Measurements from ENCODE around the gene CNTNAP1. TPM values are rescaled to one million over a fixed set of nuclear protein-coding genes. Genes with fewer than 3 reads are reported as not detected.

CNTNAP1 gene
- total RNA-seq, 2 donors from 2014 or later, result 0.61 to 2.8 TPM

DNA sequence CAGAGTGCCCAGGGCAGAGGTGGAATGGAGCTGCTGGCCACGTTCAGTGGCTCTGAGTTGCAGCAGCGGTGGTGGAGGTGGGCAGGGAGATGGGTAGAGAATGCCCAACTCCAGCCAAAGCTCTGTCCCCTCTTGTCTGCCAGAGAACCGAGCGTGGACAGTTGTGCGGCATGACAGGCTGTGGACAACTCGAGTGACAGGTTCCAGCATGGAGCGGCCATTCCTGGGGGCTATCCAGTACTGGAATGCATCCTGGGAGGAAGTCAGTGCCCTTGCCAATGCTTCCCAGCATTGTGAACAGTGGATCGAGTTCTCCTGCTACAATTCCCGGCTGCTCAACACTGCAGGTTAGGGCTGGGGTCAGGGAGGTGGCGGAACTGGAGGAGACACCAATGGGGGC is 8.3 kb downstream of the CNTNAP1 start:
- no peaks in the 10 kb centered on the region for H3K9me3 Mint-ChIP-seq
- no peak for ATAC-seq (replicated peaks)
- H3K4me1 Mint-ChIP-seq, result no peaks in the 10 kb centered on the region
- H3K36me3 Mint-ChIP-seq (ENCODE audit: low read depth), result no peaks in the 10 kb centered on the region
- H3K27me3 Mint-ChIP-seq, result no peaks in the 10 kb centered on the region
- no peak overlapping the region for H3K27ac Mint-ChIP-seq
- no peak overlapping the region for H3K4me3 Mint-ChIP-seq

DNA sequence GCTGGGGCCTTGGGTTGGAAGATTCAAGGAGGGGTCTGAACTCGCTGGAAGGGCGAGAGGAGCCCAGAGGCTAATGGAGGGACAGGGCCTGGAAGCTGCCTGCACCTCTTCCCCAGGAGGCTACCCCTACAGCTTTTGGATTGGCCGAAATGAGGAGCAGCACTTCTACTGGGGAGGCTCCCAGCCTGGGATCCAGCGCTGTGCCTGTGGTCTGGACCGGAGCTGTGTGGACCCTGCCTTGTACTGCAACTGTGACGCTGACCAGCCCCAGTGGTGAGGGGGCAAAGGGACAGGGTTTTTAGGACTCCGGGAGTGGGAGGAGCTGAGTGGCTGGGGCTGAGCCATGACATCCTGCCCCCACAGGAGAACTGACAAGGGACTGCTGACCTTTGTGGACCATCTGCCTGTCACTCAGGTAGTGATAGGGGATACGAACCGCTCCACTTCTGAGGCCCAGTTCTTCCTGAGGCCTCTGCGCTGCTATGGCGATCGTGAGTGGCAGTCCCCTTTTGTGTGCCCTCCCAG is 8.8 kb downstream of the CNTNAP1 start:
- no peak overlapping the region for H3K4me3 Mint-ChIP-seq
- no peak for ATAC-seq (replicated peaks)

DNA sequence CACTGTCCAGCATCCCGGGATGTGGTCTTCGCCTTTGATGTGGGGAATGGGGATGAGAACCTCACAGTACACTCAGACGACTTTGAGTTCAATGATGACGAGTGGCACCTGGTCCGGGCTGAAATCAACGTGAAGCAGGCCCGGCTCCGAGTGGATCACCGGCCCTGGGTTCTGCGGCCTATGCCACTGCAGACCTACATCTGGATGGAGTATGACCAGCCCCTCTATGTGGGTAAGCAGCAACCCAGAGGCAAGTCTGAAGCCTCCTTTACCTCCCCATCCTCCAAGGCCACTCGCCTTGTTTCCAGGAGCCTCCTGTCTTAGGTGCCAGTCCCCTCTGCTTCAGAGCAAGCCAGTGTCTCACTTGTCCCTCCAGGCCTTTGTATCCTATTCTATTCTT is 10.2 kb downstream of the CNTNAP1 start:
- ATAC-seq (replicated peaks), result no peak
- no peak overlapping the region for H3K27ac Mint-ChIP-seq
- H3K9me3 Mint-ChIP-seq, result no peaks in the 10 kb centered on the region
- no peaks in the 10 kb centered on the region for H3K27me3 Mint-ChIP-seq
- peaks cover 7% of the 10 kb centered on the region for H3K36me3 Mint-ChIP-seq (ENCODE audit: low read depth)
- H3K4me1 Mint-ChIP-seq, result no peaks in the 10 kb centered on the region
- H3K4me3 Mint-ChIP-seq, result no peak overlapping the region

More for the DNA sequence above, 8.8 kb downstream of the CNTNAP1 start:
- Mint-ChIP-seq H3K4me1 (no peaks in the 10 kb centered on the region), H3K27ac (no peak overlapping the region), H3K36me3 (ENCODE audit: low read depth) (peaks cover 4% of the 10 kb centered on the region), H3K9me3 (no peaks in the 10 kb centered on the region), H3K27me3 (no peaks in the 10 kb centered on the region)

DNA sequence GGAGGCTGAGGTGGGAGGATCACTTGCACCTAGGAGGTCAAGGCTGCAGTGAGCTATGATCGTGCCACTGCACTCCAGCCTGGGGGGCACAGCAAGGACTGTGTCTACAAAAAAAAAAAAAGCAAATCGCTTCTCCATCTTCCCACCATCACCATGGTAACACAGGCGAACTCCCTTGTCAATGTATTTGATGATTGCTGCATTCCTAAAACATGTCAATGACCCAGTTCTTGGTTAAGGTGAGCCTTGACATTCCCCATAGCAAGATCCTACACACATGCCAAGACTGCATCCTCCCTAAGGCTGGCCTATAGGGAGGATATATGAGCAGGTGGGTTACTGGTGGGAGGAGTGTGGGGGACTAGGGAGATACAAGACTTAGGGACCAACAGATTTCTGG is 12.2 kb downstream of the CNTNAP1 start:
- Mint-ChIP-seq H3K27me3 (no peaks in the 10 kb centered on the region), H3K36me3 (ENCODE audit: low read depth) (peaks cover 16% of the 10 kb centered on the region), H3K4me3 (no peak overlapping the region), H3K9me3 (no peaks in the 10 kb centered on the region), H3K27ac (no peak overlapping the region), H3K4me1 (no peaks in the 10 kb centered on the region)
- no peak for ATAC-seq (replicated peaks)

DNA sequence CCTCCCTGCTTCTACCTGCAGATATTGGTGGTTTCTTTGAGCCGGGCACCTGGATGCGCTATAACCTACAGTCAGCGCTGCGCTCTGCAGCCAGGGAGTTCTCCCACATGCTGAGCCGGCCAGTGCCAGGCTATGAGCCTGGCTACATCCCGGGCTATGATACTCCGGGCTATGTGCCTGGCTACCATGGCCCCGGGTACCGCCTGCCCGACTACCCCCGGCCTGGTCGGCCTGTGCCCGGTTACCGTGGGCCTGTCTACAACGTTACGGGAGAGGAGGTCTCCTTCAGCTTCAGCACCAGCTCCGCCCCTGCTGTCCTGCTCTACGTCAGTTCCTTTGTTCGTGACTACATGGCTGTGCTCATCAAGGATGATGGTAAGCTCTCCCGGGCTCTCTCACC is 13.2 kb downstream of the CNTNAP1 start:
- Mint-ChIP-seq H3K4me3 (no peak overlapping the region), H3K4me1 (no peaks in the 10 kb centered on the region), H3K36me3 (ENCODE audit: low read depth) (peaks cover 24% of the 10 kb centered on the region), H3K27me3 (no peaks in the 10 kb centered on the region), H3K27ac (no peak overlapping the region), H3K9me3 (no peaks in the 10 kb centered on the region)
- no peak for ATAC-seq (replicated peaks)

DNA sequence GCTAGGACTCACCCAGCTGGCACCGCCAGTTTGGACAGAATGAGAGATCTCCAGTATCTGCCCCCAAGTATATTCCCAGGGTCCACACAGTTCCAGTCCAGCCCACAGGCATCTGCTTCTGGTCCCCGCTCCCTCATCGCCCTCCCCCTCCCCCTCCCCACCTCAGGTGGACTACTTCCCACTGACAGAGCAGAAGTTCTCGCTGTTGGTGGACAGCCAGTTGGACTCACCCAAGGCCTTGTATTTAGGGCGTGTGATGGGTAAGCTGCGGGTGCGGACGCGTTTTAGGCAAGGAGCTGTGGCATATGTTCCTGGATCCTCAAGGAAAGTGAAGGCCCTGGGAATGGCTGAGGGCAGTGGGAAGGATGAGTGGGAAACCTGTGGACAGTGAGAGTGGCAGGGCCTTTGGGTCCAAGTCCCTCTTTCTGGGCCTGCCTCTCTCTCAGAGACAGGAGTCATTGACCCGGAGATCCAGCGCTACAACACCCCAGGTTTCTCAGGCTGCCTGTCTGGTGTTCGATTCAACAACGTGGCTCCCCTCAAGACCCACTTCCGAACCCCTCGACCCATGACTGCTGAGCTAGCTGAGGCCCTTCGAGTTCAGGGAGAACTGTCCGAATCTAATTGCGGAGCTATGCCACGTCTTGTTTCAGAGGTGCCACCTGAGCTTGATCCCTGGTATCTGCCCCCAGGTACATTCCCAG is 14.9 kb downstream of the CNTNAP1 start:
- H3K27ac Mint-ChIP-seq, result no peak overlapping the region
- no peaks in the 10 kb centered on the region for H3K4me1 Mint-ChIP-seq
- no peak overlapping the region for H3K4me3 Mint-ChIP-seq
- no peaks in the 10 kb centered on the region for H3K27me3 Mint-ChIP-seq
- no peaks in the 10 kb centered on the region for H3K9me3 Mint-ChIP-seq
- peaks cover 42% of the 10 kb centered on the region for H3K36me3 Mint-ChIP-seq (ENCODE audit: low read depth)
- no peak for ATAC-seq (replicated peaks)

DNA sequence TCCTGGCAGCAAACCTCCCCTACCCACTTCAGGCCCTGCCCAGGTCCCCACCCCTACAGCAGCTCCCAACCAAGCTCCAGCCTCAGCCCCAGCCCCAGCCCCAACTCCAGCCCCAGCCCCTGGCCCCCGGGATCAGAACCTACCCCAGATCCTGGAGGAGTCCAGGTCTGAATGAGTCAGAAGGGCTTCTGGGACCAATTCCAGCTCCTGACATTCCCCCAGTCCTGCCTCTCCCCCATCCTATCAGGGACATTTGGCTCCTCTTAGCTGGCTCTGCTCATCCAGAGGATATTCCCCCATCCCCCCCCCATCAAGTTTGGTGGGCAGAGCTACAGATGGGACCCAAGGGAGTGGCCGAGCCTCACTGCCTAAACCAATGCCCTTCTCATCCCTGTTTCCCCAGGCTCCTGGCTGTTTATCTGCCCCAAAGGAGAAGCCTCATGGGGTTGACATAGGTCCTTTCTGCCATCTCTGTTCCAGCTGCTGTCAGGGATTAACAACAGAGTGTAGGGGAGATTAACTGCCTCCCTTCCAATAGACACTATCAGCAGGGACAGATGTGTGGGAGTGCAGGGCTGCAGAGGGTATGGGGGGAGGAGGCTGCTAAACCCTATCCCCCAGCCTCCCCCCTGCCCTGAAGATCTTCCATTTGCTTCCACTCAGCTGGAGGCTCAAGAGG is 16.5 kb downstream of the CNTNAP1 start:
- Mint-ChIP-seq H3K36me3 (ENCODE audit: low read depth) (peaks cover 58% of the 10 kb centered on the region), H3K9me3 (no peaks in the 10 kb centered on the region), H3K27ac (no peak overlapping the region), H3K27me3 (no peaks in the 10 kb centered on the region), H3K4me1 (no peaks in the 10 kb centered on the region), H3K4me3 (no peak overlapping the region)
- ATAC-seq (replicated peaks), result no peak

DNA sequence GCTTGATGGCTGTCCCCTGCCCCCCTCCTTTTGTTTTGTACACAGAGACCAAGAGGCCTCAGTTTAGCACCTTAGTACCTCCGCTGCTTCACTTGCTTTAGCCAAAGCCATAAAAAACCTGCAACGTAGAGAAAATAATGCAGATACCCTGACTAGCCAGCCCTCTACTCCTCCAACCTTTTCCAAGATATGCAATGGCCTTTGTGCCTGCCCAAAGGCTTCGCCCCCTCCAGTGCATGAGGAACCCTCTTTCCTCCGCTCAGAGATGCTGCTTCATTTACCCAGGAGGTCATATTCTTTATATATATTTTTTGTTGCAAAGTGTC is 17.0 kb downstream of the CNTNAP1 start:
- no peaks in the 10 kb centered on the region for H3K4me1 Mint-ChIP-seq
- H3K9me3 Mint-ChIP-seq, result no peaks in the 10 kb centered on the region
- H3K27me3 Mint-ChIP-seq, result no peaks in the 10 kb centered on the region
- H3K36me3 Mint-ChIP-seq (ENCODE audit: low read depth), result peaks cover 63% of the 10 kb centered on the region
- no peak for ATAC-seq (replicated peaks)
- no peak overlapping the region for H3K27ac Mint-ChIP-seq
- no peak overlapping the region for H3K4me3 Mint-ChIP-seq

DNA sequence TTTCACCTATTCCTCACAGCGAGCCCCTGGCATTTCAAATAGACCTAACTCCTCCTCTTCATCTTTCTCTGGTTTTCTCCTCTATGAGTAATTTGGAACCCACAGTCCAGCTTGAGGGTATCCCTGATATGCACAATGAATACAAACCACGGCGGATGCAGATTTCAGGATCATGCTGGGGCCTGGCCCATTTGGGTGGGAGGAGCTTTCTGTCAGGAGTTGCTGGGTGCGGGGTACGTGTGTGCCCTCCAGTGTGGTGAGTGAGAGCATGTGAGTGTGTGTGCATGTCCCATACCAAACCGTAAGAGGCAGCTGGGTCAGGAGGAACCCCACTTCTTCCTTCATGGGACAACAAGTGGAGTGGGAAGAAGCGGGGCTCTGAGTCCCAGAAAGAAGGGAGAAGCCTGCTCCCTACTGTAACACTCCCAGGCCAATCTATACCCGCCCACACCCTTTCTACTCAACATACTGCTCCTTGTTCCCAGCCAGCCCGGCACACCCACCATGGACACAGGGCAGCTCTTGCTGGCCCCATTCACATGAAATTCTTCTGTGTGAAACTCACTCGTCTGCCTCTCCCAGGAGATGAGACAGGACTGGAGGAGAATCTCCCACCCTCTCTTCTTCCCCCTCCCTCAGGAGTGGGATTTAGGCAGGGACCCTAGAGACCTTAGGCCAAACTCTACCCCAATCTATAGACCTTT is 18.4 kb downstream of the CNTNAP1 start:
- peaks cover 76% of the 10 kb centered on the region for H3K36me3 Mint-ChIP-seq (ENCODE audit: low read depth)
- no peak overlapping the region for H3K27ac Mint-ChIP-seq
- H3K4me3 Mint-ChIP-seq, result no peak overlapping the region
- ATAC-seq (replicated peaks), result no peak
- H3K4me1 Mint-ChIP-seq, result peaks cover 8% of the 10 kb centered on the region
- no peaks in the 10 kb centered on the region for H3K9me3 Mint-ChIP-seq
- H3K27me3 Mint-ChIP-seq, result no peaks in the 10 kb centered on the region

DNA sequence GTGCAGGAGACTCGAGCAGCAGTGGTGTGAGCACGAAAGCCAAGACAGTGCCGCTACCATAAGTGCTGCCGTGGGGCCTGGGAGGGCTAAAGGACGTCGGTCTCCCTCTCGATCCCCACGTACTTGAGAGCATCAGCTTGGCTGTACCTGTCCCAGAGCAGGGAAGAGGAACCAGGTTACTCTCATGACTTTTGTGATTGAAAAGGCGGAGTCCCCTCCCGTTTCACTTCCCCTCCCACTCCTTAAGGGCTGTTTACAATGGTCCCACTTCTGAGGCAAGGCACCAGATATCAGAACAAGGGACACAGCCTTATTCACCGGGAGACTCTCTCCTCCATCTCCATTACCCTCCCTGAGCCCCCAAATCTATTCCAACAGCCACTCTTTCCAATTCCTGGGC is 20.1 kb downstream of the CNTNAP1 start:
- H3K9me3 Mint-ChIP-seq, result no peaks in the 10 kb centered on the region
- no peak overlapping the region for H3K4me3 Mint-ChIP-seq
- peaks cover 86% of the 10 kb centered on the region for H3K36me3 Mint-ChIP-seq (ENCODE audit: low read depth)
- peaks cover 14% of the 10 kb centered on the region for H3K4me1 Mint-ChIP-seq
- ATAC-seq (replicated peaks), result no peak
- no peak overlapping the region for H3K27ac Mint-ChIP-seq
- H3K27me3 Mint-ChIP-seq, result no peaks in the 10 kb centered on the region

DNA sequence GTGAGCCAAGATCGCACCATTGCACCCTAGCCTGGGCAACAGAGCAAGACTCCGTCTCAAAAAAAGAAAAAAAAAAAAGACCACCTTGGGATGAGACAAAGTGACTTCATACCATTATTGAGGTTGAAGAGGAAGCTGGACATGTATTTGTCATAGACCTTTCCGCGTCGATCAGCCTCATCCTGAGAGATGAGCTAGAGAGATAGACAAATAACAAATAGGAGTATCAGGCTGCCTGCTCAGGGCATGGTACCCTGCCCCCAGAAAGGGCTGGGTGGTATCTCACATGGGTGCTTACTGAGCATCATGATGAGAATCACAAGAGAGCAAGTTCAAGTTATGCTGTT is 22.1 kb downstream of the CNTNAP1 start:
- H3K27ac Mint-ChIP-seq, result peak overlapping the region; percentile 29
- peak; percentile 46 for ATAC-seq (replicated peaks)
- peak overlapping the region; percentile 21 for H3K4me3 Mint-ChIP-seq
- peaks cover 22% of the 10 kb centered on the region for H3K4me1 Mint-ChIP-seq
- no peaks in the 10 kb centered on the region for H3K27me3 Mint-ChIP-seq
- H3K9me3 Mint-ChIP-seq, result no peaks in the 10 kb centered on the region
- peaks cover 99% of the 10 kb centered on the region for H3K36me3 Mint-ChIP-seq (ENCODE audit: low read depth)

DNA sequence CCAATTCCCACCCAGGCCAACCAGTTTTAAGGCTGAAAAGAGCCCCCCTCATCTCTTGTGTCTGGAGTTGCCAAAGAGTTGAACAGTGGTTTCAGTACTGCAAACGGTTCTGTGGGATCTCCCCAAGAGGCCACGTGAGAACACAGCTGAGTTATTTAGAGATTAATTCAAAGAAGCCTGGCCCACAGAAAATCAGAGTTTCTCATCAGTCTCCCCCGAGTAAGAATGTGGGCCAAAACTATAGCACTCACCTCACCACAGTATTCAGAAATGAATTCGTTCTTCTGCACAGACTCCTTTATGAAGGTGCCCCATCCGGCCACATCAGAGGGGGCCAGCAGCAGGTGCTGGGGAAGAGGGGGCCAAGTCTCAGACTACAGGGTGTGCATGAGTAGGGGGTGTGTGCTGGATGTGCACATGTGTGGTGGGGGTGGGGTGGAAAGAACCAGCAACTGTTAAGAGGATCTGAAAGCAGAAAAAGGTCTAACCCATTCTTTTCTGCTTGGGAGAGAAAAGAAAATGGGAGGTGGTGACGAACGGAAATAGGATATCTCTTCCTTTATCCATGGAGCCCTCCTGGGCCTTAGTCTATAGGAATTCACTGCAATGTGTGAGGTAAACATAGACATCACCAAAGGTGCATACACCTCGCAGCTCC is 22.6 kb downstream of the CNTNAP1 start:
- Mint-ChIP-seq H3K9me3 (no peaks in the 10 kb centered on the region), H3K27me3 (no peaks in the 10 kb centered on the region), H3K27ac (peak overlapping the region; percentile 29), H3K36me3 (ENCODE audit: low read depth) (peaks cover 100% of the 10 kb centered on the region), H3K4me1 (peaks cover 22% of the 10 kb centered on the region), H3K4me3 (peak overlapping the region; percentile 21)
- ATAC-seq (replicated peaks), result peak; percentile 89

DNA sequence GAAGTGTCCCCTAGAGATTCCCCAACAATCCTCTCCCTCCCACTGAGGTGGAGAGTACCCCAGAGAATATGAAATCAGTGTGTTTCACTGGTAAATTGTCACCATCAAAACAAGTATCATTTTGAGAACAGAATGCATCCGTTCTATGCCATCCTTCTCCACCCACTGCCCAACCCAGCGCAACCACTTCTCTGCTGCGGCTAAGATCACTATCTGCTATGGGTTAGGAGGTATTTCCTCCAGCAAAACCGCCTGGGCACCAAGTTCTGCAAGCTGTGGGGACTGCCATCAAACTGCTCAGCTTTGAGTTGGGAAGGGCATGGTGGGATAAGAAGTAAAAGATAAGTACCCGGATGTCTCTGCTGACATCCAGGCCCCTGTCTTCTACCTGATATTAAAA is 24.4 kb downstream of the CNTNAP1 start:
- no peak overlapping the region for H3K27ac Mint-ChIP-seq
- no peaks in the 10 kb centered on the region for H3K27me3 Mint-ChIP-seq
- H3K9me3 Mint-ChIP-seq, result no peaks in the 10 kb centered on the region
- H3K4me3 Mint-ChIP-seq, result peak overlapping the region; percentile 41
- peaks cover 22% of the 10 kb centered on the region for H3K4me1 Mint-ChIP-seq
- peak; percentile 66 for ATAC-seq (replicated peaks)
- H3K36me3 Mint-ChIP-seq (ENCODE audit: low read depth), result peaks cover 100% of the 10 kb centered on the region

DNA sequence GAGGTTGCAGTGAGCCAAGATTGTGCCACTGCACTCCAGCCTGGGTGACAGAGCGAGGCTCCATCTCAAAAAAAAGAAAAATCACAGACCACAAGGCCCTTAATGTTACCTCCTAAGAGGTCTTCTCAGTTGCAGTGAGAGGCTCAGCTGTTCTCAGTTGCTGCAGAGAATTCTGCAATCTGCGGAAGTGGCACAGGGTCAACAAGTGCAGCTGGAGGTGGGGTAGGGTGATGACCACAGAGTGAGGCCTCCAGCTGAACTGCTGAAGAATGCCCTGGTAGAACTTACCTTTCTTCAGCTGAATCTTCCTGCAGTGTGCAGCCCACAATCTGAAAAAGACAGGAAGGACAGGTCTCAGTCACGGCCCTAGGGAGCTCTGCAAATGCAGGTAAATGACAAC is 26.3 kb downstream of the CNTNAP1 start:
- Mint-ChIP-seq H3K4me3 (no peak overlapping the region), H3K4me1 (peaks cover 22% of the 10 kb centered on the region), H3K27ac (no peak overlapping the region), H3K27me3 (no peaks in the 10 kb centered on the region), H3K36me3 (ENCODE audit: low read depth) (peaks cover 100% of the 10 kb centered on the region), H3K9me3 (no peaks in the 10 kb centered on the region)
- no peak for ATAC-seq (replicated peaks)

Data from activated T-helper 17 cell treated with anti-CD3 and anti-CD28 coated beads, Interleukin-2, amount 50 U/mL, for 72 hours (primary cell).